HepG2 (cell line): ENCODE results near the gene SH2D6. TPM values are rescaled to one million over a fixed set of nuclear protein-coding genes. Genes with fewer than 3 reads are reported as not detected.
A peak's percentile ranks its signal among the peaks of the same experiment; 100 is the strongest.

ENCODE experiments used
- ATAC-seq: fragments of 200-7000 bp; cut with Tn5 transposase; 3 replicates; pipeline ENCODE4 v1.9.1; 2020; ENCODE audit warnings: mild to moderate bottlenecking, moderate library complexity
- BruUV-seq: library from RNA; stranded (reverse); fragments of 400-500 nt; replicated peaks from 2 replicates; lab custom pipeline; 2021; lab: Mats Ljungman, UMichigan
- CTCF ChIA-PET: fragments of 300-600 bp; formaldehyde crosslinking; extraction: SDS; loops from one replicate; lab custom pipeline; 2021; ENCODE audit warnings: low total read pairs, inconsistent platforms, low intra/inter-chr PET ratio; lab: Yijun Ruan, JAX
- POLR2A ChIA-PET: fragments of 350-600 bp; sonication (Branson Sonifier 250); formaldehyde crosslinking; loops from one replicate; lab custom pipeline; 2020; ENCODE audit warnings: antibody characterized with exemption, inconsistent platforms; lab: Yijun Ruan, JAX
- DNase-seq: peaks from one replicate; pipeline ENCODE4 v3.0.0-alpha.2; 2015; ENCODE audit warnings: low spot score
- FAIRE-seq: peaks from 3 replicates; lab custom pipeline; 2011; peaks lifted over from hg19 to GRCh38; lab: Jason Lieb, UNC
- H2AFZ ChIP-seq: one replicate; pipeline ENCODE4 v1.6.1; 2011; ENCODE audit warnings: low read length, inconsistent platforms
- H3K27ac ChIP-seq: fragments of 300-600 bp; 3 replicates; pipeline ENCODE4 v1.8.0; 2011; ENCODE audit warnings: mixed run types, mild to moderate bottlenecking, mixed read lengths, low read length, inconsistent platforms; ENCODE audit not compliant: insufficient read depth; ENCODE audit errors: extremely low read length
- H3K27me3 ChIP-seq, 2 experiments: fragments of 200-600 bp in 1 of 2; 2 replicates in 1 of 2; 3 replicates in 1 of 2; pipeline versions ENCODE4 v1.6.0 to v1.8.0; 2011; ENCODE audit warnings: low read length in 2 of 2, mild to moderate bottlenecking in 2 of 2, moderate library complexity in 2 of 2, inconsistent platforms in 1 of 2; ENCODE audit not compliant: insufficient read depth in 2 of 2, control insufficient read depth in 1 of 2
- H3K36me3 ChIP-seq, 2 experiments: fragments of 200-600 bp in 1 of 2; replicated peaks in 1 of 2; 2 replicates in 1 of 2; 3 replicates in 1 of 2; pipeline versions ENCODE4 v1.5.1 to v1.8.0; 2011; ENCODE audit warnings: low read length in 2 of 2, inconsistent platforms in 1 of 2; ENCODE audit not compliant: insufficient read depth in 2 of 2, control insufficient read depth in 1 of 2
- H3K4me1 ChIP-seq: 2 replicates; pipeline ENCODE4 v1.5.1; 2012; ENCODE audit warnings: low read length, inconsistent platforms; ENCODE audit not compliant: insufficient read depth
- H3K4me2 ChIP-seq: 2 replicates; pipeline ENCODE4 v1.6.0; 2011; ENCODE audit warnings: low read depth, low read length, inconsistent platforms
- H3K4me3 ChIP-seq, 3 experiments: fragments of 200-600 bp in 1 of 3; sonication (generic), shearing (Covaris generic) in 1 of 3; replicated peaks in 1 of 3; 2 replicates each; pipeline ENCODE4 v1.5.1; 2011 to 2016; ENCODE audit warnings: low read length in 3 of 3, inconsistent platforms in 2 of 3, low read depth in 2 of 3, mild to moderate bottlenecking in 2 of 3, control low read depth in 1 of 3, mixed read lengths in 1 of 3; ENCODE audit not compliant: insufficient read depth in 1 of 3
- H3K79me2 ChIP-seq: one replicate; pipeline ENCODE4 v1.6.1; 2011; ENCODE audit warnings: low read length, inconsistent platforms; ENCODE audit not compliant: insufficient read depth
- H3K9ac ChIP-seq: 2 replicates; pipeline ENCODE4 v1.6.0; 2011; ENCODE audit warnings: mild to moderate bottlenecking, low read depth, low read length, inconsistent platforms; ENCODE audit not compliant: insufficient read depth
- H3K9me3 ChIP-seq: 2 replicates; pipeline ENCODE4 v1.5.1; 2012; ENCODE audit warnings: mild to moderate bottlenecking, low read length
- H4K20me1 ChIP-seq: 2 replicates; pipeline ENCODE4 v1.6.0; 2011; ENCODE audit warnings: inconsistent platforms, mild to moderate bottlenecking, low read length, moderate library complexity; ENCODE audit not compliant: insufficient read depth
- ARNT2 ChIP-seq: sonication (generic); formaldehyde crosslinking; IDR thresholded peaks from 2 replicates; pipeline ENCODE4 v1.8.0; 2022; ENCODE audit warnings: mild to moderate bottlenecking, low read depth, missing genetic modification reagents, moderate library complexity
- BRD4 ChIP-seq: sonication (generic); formaldehyde crosslinking; IDR thresholded peaks from 2 replicates; pipeline ENCODE4 v1.4.0; 2020; ENCODE audit warnings: missing genetic modification reagents
- CREB1 ChIP-seq, 2 experiments: fragments of 450-650 bp in 1 of 2; IDR thresholded peaks; 2 replicates each; pipeline ENCODE4 v1.6.1; 2016 to 2017; ENCODE audit warnings: control low read depth in 1 of 2, mild to moderate bottlenecking in 1 of 2, missing compliant biosample characterization in 1 of 2, missing genetic modification characterization in 1 of 2
- FOXC1 ChIP-seq: sonication (generic); formaldehyde crosslinking; IDR thresholded peaks from 2 replicates; pipeline ENCODE4 v1.8.0; 2022; ENCODE audit warnings: mild to moderate bottlenecking, missing genetic modification reagents, borderline replicate concordance
- HNRNPL ChIP-seq: fragments of 200-400 bp; formaldehyde crosslinking; IDR thresholded peaks from 2 replicates; pipeline ENCODE4 v1.6.1; 2017; ENCODE audit warnings: mild to moderate bottlenecking, low read depth, low read length
- SIX4 ChIP-seq: sonication (generic); formaldehyde crosslinking; IDR thresholded peaks from 2 replicates; pipeline ENCODE4 v1.4.0; 2020; ENCODE audit warnings: missing genetic modification reagents
- SRSF9 ChIP-seq: fragments of 200-400 bp; formaldehyde crosslinking; IDR thresholded peaks from 2 replicates; pipeline ENCODE4 v1.6.1; 2018; ENCODE audit warnings: borderline replicate concordance, mild to moderate bottlenecking, low read depth, low read length; ENCODE audit not compliant: insufficient read depth, poor library complexity, severe bottlenecking
- ZBTB33 ChIP-seq: sonication (generic); formaldehyde crosslinking; IDR thresholded peaks from 2 replicates; pipeline ENCODE4 v1.4.0; 2020; ENCODE audit warnings: missing genetic modification reagents
- ZNF143 ChIP-seq: sonication (generic); formaldehyde crosslinking; IDR thresholded peaks from 2 replicates; pipeline ENCODE4 v1.4.0; 2020; ENCODE audit warnings: missing genetic modification reagents
- ZNF615 ChIP-seq: sonication (generic); formaldehyde crosslinking; IDR thresholded peaks from 2 replicates; pipeline ENCODE4 v1.5.0; 2020; ENCODE audit warnings: mild to moderate bottlenecking, missing genetic modification reagents, borderline replicate concordance
- ZNF687 ChIP-seq: sonication (generic); formaldehyde crosslinking; IDR thresholded peaks from 2 replicates; pipeline ENCODE4 v1.5.1; 2020; ENCODE audit warnings: mild to moderate bottlenecking, missing genetic modification reagents, moderate library complexity
- ZNF768 ChIP-seq: sonication (generic); formaldehyde crosslinking; IDR thresholded peaks from 2 replicates; pipeline ENCODE4 v1.4.0; 2020; ENCODE audit warnings: missing genetic modification reagents
- ZNF83 ChIP-seq: sonication (generic); formaldehyde crosslinking; IDR thresholded peaks from 2 replicates; pipeline ENCODE4 v1.4.0; 2020; ENCODE audit warnings: missing genetic modification reagents, mild to moderate bottlenecking, borderline replicate concordance
- ZSCAN9 ChIP-seq: IDR thresholded peaks from 2 replicates; pipeline ENCODE4 v1.6.1; 2016; ENCODE audit warnings: borderline replicate concordance
- WGBS: methylation state at CpG from one replicate; pipeline ENCODE4 v1.1.6; 2017; ENCODE audit warnings: low lambda C conversion rate; 5-methylcytosine and 5-hydroxymethylcytosine counted together
- in situ Hi-C: cut with HindIII; loops from 2 replicates; pipeline ENCODE4 v1.10.0; 2017; ENCODE audit warnings: low pct_unique_long_range_greater_than_20kb; ENCODE audit not compliant: extremely low pct_ligation_motif_present
- intact Hi-C: fragments of 100-400 bp; cut with micrococcal nuclease; formaldehyde crosslinking; loops from one replicate; pipeline ENCODE4 v1.10.0; 2022; ENCODE audit not compliant: unreplicated experiment
- polyA plus RNA-seq, 8 experiments: library from polyadenylated mRNA; depleted of rRNA in 3 of 8; stranded (reverse) in 7 of 8; unstranded in 1 of 8; fragments of >200 nt; fragmentation: Illumina TruSeq in 4 of 8; extraction: Trizol in 4 of 8; gene quantifications; 2 replicates each; pipeline versions ENCODE4 v1.2.1 to v1.2.3, GENCODE V29; 2011 to 2016; ENCODE audit warnings: low read depth in 4 of 8, missing spikeins in 1 of 8, mixed read lengths in 1 of 8; ENCODE audit not compliant: insufficient read depth in 1 of 8
- total RNA-seq, 5 experiments: library from RNA; depleted of rRNA; stranded (reverse); fragments of >200 nt; fragmentation: Illumina TruSeq; extraction: Trizol; gene quantifications; 2 replicates each; pipeline ENCODE4 v1.2.3, GENCODE V29; 2016; ENCODE audit warnings: low read depth in 1 of 5

Gene SH2D6
- total and polyA plus RNA-seq, 2 of the 13 experiments (the other 11 are each of a cell fraction or from before 2014, with no cell fraction given): 0.11 to 0.26 TPM

GRCh38 chr2:85405201-85406059 is 13.1 kb upstream of the SH2D6 start (continued):
- 0 out of 2 replicates have a peak, but pooled peaks have one; percentile 28 for TF ChIP-seq ARNT2 (CRISPR knock-in tag)
- TF ChIP-seq FOXC1 (CRISPR knock-in tag): no peak
- TF ChIP-seq ZNF615: 0 out of 2 replicates have a peak, but pooled peaks have one; percentile 31
- TF ChIP-seq ZBTB33 (CRISPR knock-in tag): peak; percentile 73; the same call in 1 of the 2 replicates
- TF ChIP-seq ZNF143 (CRISPR knock-in tag): no peak
- no peak for TF ChIP-seq ZNF83 (CRISPR knock-in tag)
- no peak for TF ChIP-seq ZSCAN9 (CRISPR knock-in tag)
- TF ChIP-seq SIX4 (CRISPR knock-in tag): no peak

DNA sequence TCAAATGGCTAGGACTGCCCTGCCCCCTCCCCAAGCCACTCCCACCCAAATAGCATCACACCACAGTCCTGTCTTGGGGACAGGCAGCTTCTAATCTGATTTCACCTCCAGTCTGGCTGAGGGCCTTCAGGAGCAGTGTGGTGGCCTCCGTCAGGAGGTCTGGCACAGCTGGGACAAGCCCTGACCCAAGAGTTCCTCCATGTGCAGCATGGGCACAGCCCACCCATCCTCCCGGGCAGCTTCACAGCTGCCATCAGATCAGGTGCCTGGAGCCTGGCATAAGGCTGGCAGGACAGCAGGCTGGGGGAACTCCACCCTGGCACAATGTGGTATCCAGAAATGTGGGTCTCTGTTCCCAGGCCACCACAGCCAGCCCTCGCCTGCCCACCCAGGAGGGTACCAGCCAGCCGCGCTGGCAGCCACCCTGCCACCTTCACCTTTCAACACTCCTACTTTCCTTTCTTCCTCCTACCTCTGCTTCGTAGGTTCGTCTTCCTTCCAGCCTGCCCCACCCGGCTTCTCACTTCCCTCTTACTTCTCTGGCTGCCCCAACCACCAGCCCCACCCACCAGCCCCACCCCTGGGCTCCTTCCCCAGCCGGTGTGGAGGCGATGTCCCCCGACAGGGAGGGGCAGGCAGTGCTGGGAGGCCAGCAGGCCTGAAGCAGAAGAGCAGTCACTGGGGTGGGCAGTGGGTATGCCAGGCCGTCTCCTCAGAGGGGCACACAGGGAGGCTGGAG is 8.5 kb upstream of the SH2D6 start, which contains the start of gene CAPG:
CAPG (minus strand) TSS at position 522 of the 739 bp plus-strand sequence. CDS start 8,221 bp downstream, outside the sequence.
- intact Hi-C loops: no loop called here
- peaks cover 73% of the 10 kb centered on the region for H3K4me1 ChIP-seq
- no peak within 1 kb of the TSS for H2AFZ ChIP-seq
- in situ Hi-C loops: no loop called here
- POLR2A ChIA-PET: interaction anchor here (1.8 kb wide), 1 partner anchor 10 kb away, joined by 5 read pairs; no protein-coding TSS in a partner anchor
- H3K4me2 ChIP-seq: peak within 1 kb of the TSS; percentile 40
- H4K20me1 ChIP-seq: no peaks in the 10 kb centered on the region
- ATAC-seq: no peak
- DNase-seq: no peak
- CTCF ChIA-PET: no interaction called here
- 37% methylated on average over 12 of the region's 12 CpGs for WGBS
- TF ChIP-seq HNRNPL (peak; percentile 60; the same call in 1 of the 2 replicates), CREB1 (IDR thresholded peaks at IDR 0.05) (no peak), CREB1 (CRISPR knock-in tag; IDR thresholded peaks at IDR 0.05) (no peak), ZNF768 (CRISPR knock-in tag) (0 out of 2 replicates have a peak, but pooled peaks have one; percentile 22), BRD4 (CRISPR knock-in tag) (no peak), SRSF9 (no peak), ZNF687 (0 out of 2 replicates have a peak, but pooled peaks have one; percentile 7)
- FAIRE-seq: no peak
- H3K27ac ChIP-seq: no peak within 1 kb of the TSS
- H3K79me2 ChIP-seq: no peaks in the 10 kb centered on the region
- no TSS peak for BruUV-seq
- no peaks in the 10 kb centered on the region for H3K9me3 ChIP-seq
- H3K36me3 ChIP-seq: no peaks in the 10 kb centered on the region
- no peak within 1 kb of the TSS for H3K9ac ChIP-seq
- H3K4me3 ChIP-seq: peak within 1 kb of the TSS in 1 of 3 experiments; percentile 17; a peak in 1 of 6 replicates
- no peaks in the 10 kb centered on the region for H3K27me3 ChIP-seq
